HG03520 (cell line): ENCODE results near the gene NHSL1.

Source experiments
- ATAC-seq: cut with Tn5 transposase; IDR thresholded peaks from one replicate; pipeline ENCODE4 v1.9.1; 2021; ENCODE audit warnings: mild to moderate bottlenecking, moderate library complexity; ENCODE audit not compliant: unreplicated experiment

The NHSL1 gene

GRCh38 chr6:138405816-138406413 is 93.4 kb downstream of the NHSL1 start:
- ATAC-seq = no peak

- ATAC-seq = no peak
Observed at GRCh38 chr6:138404666-138405337, 94.5 kb downstream of the NHSL1 start.

DNA sequence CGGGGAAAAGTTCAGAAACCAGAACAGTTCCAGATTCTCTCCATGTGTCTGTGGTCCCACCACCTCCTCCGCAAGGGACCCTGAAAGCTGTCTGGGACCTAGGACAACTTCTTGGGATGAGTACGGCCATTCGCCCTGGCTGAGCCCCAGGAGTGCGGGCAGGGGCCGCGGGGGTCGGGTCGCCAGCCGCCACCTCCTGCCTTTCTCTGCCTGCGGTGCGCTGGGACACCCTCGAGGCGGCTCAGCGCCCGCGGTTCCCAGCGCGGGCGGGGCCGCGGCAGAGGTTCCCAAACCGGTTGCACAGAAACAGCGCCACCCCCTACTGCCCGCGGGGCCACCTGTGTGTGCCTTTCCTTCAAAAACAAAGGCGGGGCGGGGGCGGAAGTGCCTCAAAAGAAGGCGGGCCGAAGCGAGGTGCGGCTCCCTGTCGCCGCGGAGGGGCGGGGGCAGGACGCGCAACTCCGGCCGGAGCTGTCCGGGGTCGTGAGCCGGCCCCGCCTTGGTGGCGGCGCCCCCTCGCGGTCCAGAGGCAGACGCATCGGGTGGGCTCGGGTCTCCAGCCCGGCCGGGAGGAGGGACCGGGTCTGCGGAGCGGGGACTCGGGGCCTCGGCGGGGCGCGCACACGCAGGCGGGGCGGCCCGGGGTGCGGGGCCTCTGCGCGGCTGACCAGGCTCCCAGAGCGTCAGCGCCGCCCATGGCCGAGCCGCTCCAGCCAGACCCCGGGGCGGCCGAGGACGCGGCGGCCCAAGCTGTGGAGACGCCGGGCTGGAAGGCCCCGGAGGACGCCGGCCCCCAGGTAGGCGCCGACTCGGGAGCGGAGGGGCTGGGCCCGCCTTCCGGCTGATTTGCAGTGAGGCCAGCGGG is 95.3 kb downstream of the NHSL1 start, which contains the start of gene HEBP2:
Gene HEBP2 (plus strand): TSS at position 423 of the 865 bp plus-strand sequence. CDS start 273 bp downstream, at position 696.
- peak; percentile 88 for ATAC-seq

- peak; percentile 11 for ATAC-seq
Observed at GRCh38 chr6:138403324-138403800, 95.9 kb downstream of the NHSL1 start.

GRCh38 chr6:138402838-138403187 is 96.5 kb downstream of the NHSL1 start:
- no peak for ATAC-seq

GRCh38 chr6:138401960-138402837 is 97.1 kb downstream of the NHSL1 start:
- no peak for ATAC-seq

GRCh38 chr6:138400326-138400725 is 99.0 kb downstream of the NHSL1 start:
- no peak for ATAC-seq

DNA sequence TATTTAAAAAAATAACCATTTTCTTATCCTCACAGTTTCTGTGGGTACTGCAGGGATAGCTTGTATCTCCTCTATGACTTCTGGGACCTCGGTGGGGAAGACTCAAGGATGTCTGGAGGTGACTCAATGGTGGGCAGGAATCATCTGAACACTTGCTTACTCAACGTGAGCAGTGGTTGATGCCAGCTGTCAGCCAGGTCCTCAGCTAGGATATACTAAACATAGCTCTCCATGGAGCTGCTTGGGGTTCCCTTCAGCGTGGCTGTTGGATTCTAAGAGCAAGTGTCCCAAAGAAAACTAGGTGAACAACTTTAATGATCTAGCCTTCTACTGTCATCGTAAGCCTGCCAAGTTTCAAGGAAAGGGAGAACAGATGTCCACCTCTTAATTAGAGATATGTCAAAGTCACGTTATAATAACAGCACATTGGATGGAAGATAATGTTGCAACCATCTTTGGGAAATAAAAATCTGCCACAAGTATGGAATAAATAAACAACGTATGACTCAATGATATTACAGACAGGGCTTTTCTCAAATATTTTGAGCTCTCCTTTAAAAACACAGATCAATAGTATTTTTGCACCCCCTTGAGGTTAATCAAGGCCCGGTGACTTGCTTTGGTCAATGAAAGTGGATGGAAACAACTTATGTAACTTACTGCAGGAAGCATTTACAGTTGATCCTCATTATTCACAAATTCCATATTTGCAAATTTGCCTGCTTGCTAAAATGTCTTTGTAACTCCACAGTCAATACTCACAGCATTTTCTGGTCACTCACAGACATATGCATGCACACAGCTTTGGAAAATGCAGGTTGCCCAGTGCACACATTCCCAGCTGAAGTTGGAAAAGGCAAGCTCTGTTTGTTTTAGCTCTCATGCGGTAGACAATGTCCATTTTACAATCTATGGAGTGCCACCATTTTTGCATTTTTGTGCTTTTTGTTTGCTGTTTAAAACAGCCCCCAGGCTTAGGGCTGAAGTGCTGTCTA is 101.9 kb downstream of the NHSL1 start:
- no peak for ATAC-seq

DNA sequence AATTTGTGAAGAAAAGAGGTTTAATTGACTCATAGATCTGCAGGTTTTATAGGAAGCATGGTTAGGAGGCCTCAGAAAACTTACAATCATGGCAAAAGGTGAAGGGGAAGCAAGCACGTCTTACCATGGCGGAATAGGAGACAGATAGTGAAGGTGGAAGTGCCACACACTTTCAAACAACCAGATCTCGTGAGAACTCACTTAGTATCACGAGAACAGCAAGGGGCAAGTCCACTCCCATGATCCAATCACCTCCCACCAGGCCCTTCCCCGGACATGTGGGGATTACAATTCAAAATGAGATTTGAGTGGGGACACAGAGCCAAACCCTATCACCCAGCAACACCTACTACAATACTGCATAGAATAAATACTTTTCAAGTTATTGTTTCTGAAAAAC is 102.6 kb downstream of the NHSL1 start:
- no peak for ATAC-seq

DNA sequence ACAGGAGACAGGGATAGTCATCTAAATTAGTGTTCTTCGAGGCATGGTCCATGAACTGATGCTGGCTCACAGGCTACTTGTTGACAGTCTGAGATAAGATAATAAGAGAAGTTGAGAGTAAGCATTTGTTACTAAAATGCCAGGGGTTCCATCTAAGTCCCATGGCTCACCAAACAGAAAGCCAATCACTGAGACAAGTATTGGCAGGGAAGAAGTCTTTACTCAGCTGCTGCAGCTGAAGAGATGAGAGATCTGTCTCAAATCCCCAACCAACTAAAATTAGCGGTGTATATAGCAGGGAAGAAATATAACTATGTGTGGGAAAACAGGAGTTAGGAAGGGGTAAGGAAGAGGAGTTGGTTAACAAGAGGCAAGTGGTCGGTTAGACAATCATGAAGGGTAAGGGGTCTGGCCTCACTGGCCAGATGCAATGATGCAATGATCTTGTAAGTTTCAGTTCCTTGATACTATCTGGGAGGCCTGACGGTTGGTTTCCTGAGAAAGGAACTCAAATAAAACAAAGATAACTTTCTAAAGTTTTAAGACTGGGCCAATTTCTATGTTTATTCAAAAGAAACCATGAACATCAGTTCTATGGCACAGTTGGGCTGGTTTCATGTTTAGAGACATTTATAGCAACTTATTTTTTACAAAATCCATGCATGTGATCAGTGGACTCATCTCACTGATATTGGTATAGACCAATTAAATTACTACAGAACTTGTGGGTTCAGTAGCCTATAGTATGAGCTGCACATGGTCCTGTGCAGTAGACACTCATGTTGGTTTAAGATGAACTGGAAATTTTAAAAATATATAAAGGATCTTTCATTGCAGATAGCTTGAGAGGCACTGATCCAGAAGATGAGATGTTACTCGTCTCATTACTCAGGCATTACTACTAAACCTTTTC is 105.2 kb downstream of the NHSL1 start:
- no peak for ATAC-seq

- ATAC-seq = no peak
Observed at GRCh38 chr6:138389551-138389950, 109.7 kb downstream of the NHSL1 start.

DNA sequence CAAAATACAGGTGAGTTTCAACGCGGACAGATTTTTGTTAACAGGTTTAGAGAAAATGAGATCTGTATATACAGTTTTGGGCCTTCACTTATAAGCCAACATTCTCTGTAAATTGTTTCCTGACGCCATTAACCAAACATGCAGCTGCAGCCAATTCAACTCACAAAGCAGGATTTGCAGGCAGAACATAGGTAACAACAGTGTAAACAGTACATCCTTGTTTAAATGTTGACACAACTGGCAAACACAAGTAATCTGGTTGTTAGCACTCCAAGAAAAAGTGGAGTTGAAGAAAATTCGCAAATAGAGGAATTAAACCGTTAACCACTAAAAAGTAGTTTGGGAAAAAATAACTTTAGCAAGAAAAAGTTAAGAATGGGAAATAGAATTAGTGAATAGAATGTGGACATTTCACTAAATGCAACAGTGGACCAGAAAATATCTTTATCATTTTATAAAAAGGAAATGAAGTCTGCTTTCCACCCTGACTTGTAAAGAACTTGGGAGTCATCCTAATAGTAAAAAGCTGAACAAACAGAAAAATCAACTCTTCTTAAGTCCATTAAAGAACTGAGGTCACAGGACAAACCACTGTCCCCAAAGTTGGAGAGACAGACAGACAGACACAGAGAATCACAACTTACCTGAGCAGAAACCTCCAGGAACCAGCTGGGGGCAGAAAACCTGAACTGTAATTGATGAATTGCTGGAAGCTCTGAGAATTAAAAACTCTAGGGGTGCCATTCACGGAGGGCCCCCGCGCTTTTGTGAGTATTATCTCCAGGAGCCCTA is 111.5 kb downstream of the NHSL1 start:
- ATAC-seq = no peak

GRCh38 chr6:138386897-138387296 is 112.4 kb downstream of the NHSL1 start:
- ATAC-seq = no peak

- no peak for ATAC-seq
Observed at GRCh38 chr6:138383776-138384175, 115.5 kb downstream of the NHSL1 start.

- ATAC-seq = no peak
Observed at GRCh38 chr6:138382498-138383265, 116.6 kb downstream of the NHSL1 start.

GRCh38 chr6:138378463-138378862 is 120.8 kb downstream of the NHSL1 start:
- no peak for ATAC-seq

- ATAC-seq = no peak
Observed at GRCh38 chr6:138377844-138378243, 121.5 kb downstream of the NHSL1 start, which contains the start of gene SMIM28. TSS of gene SMIM28 (plus strand) at chr6:138377905. CDS start at chr6:138378073, 168 bp downstream.
